ENCODE results near the gene MRTFB. TPM values are rescaled to one million over a fixed set of nuclear protein-coding genes. Genes with fewer than 3 reads are reported as not detected.

The MRTFB gene
- total RNA-seq, 1 experiment from 2014 or later = 29.8 TPM

GRCh38 chr16:14087181-14087580 is 16.1 kb downstream of the MRTFB start:
- H3K4me3 ChIP-seq (ENCODE audit: low read depth, low read length, poor library complexity, severe bottlenecking) = no peak overlapping the region
- ChIA-PET POLR2A (ENCODE audit: low non-redundant PET) (no interaction called here), CTCF (no interaction called here)
- H3K27ac ChIP-seq (ENCODE audit: low read depth, low read length, poor library complexity, severe bottlenecking) = no peak overlapping the region
- no peak for DNase-seq (ENCODE audit: low spot score)
- no peaks in the 10 kb centered on the region for H3K27me3 ChIP-seq (replicated peaks; ENCODE audit: insufficient read depth, low read depth, low read length, poor library complexity)
- no peaks in the 10 kb centered on the region for H3K9me3 ChIP-seq (ENCODE audit: low read depth, low read length, poor library complexity, severe bottlenecking)
- no TSS peak for BruUV-seq (replicated peaks)
- peaks cover 25% of the 10 kb centered on the region for H3K4me1 ChIP-seq (ENCODE audit: insufficient read depth, low read length, poor library complexity, severe bottlenecking)
- no peaks in the 10 kb centered on the region for H3K36me3 ChIP-seq (ENCODE audit: insufficient read depth, low read length, poor library complexity, severe bottlenecking)
- intact Hi-C loops (cut with micrococcal nuclease; ENCODE audit: unreplicated experiment) = no loop called here
- TF ChIP-seq EZH2 (IDR thresholded peaks at IDR 0.05; ENCODE audit: borderline replicate concordance, low read depth, low read length, poor library complexity, severe bottlenecking) (no peak), CTCF (conservative IDR thresholded peaks at IDR 0.05; ENCODE audit: low read depth, low read length) (no peak)

DNA sequence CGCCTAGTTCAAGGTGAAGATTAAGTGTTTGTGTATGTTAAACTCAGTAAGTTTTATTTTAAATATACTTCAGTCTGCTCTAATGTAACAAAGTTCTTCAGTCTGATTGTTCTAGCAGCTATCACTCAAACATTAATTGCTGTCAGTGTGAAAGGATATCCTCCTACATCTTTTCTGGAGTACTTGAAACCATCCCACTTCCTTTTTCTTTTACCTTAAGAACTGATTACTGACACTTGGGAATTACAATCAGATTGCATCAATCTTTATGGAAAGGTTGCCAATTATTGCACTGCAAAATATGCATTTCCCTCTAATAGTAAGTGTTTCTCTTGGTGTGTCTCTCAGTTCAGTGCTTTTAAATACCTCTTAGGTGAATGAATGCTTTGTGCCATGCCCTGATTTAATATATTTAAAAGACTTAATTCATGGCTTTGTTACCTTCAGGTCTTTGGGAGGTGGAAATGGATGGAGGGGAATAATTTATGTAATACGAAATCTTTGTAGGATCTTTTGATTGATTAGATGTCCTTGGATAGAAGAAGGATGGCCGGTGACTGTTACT is 16.6 kb downstream of the MRTFB start:
- Histone ChIP-seq H3K4me1 (ENCODE audit: insufficient read depth, low read length, poor library complexity, severe bottlenecking) (peaks cover 25% of the 10 kb centered on the region), H3K9me3 (ENCODE audit: low read depth, low read length, poor library complexity, severe bottlenecking) (no peaks in the 10 kb centered on the region), H3K4me3 (ENCODE audit: low read depth, low read length, poor library complexity, severe bottlenecking) (no peak overlapping the region), H3K36me3 (ENCODE audit: insufficient read depth, low read length, poor library complexity, severe bottlenecking) (no peaks in the 10 kb centered on the region), H3K27ac (ENCODE audit: low read depth, low read length, poor library complexity, severe bottlenecking) (no peak overlapping the region), H3K27me3 (replicated peaks; ENCODE audit: insufficient read depth, low read depth, low read length, poor library complexity) (no peaks in the 10 kb centered on the region)
- intact Hi-C loops (cut with micrococcal nuclease; ENCODE audit: unreplicated experiment) = no loop called here
- POLR2A ChIA-PET (ENCODE audit: low non-redundant PET) = no interaction called here
- DNase-seq (ENCODE audit: low spot score) = peak; percentile 19
- BruUV-seq (replicated peaks) = no TSS peak
- CTCF ChIA-PET = no interaction called here
- TF ChIP-seq CTCF (conservative IDR thresholded peaks at IDR 0.05; ENCODE audit: low read depth, low read length) (no peak), EZH2 (IDR thresholded peaks at IDR 0.05; ENCODE audit: borderline replicate concordance, low read depth, low read length, poor library complexity, severe bottlenecking) (no peak)

GRCh38 chr16:14088155-14088753 is 17.1 kb downstream of the MRTFB start:
- BruUV-seq (replicated peaks) = no TSS peak
- no peaks in the 10 kb centered on the region for H3K27me3 ChIP-seq (replicated peaks; ENCODE audit: insufficient read depth, low read depth, low read length, poor library complexity)
- ChIA-PET CTCF (no interaction called here), POLR2A (ENCODE audit: low non-redundant PET) (no interaction called here)
- intact Hi-C loops (cut with micrococcal nuclease; ENCODE audit: unreplicated experiment) = no loop called here
- DNase-seq (ENCODE audit: low spot score) = peak; percentile 25
- no peak overlapping the region for H3K4me3 ChIP-seq (ENCODE audit: low read depth, low read length, poor library complexity, severe bottlenecking)
- H3K4me1 ChIP-seq (ENCODE audit: insufficient read depth, low read length, poor library complexity, severe bottlenecking) = peaks cover 25% of the 10 kb centered on the region
- no peak overlapping the region for H3K27ac ChIP-seq (ENCODE audit: low read depth, low read length, poor library complexity, severe bottlenecking)
- no peaks in the 10 kb centered on the region for H3K36me3 ChIP-seq (ENCODE audit: insufficient read depth, low read length, poor library complexity, severe bottlenecking)
- H3K9me3 ChIP-seq (ENCODE audit: low read depth, low read length, poor library complexity, severe bottlenecking) = no peaks in the 10 kb centered on the region
- TF ChIP-seq CTCF (conservative IDR thresholded peaks at IDR 0.05; ENCODE audit: low read depth, low read length) (no peak), EZH2 (IDR thresholded peaks at IDR 0.05; ENCODE audit: borderline replicate concordance, low read depth, low read length, poor library complexity, severe bottlenecking) (no peak)
